Uterus (tissue), 2 donors: ENCODE results near the gene DNAI1.

Source experiments
- CTCF ChIP-seq, 4 experiments: fragments of 200-600 bp in 2 of 4; fragments of 450-650 bp in 2 of 4; sonication (generic) in 2 of 4; IDR thresholded peaks; one replicate each; pipeline ENCODE4 v1.5.1; 2016 to 2019; ENCODE audit warnings: antibody characterized with exemption in 4 of 4, mild to moderate bottlenecking in 2 of 4, moderate library complexity in 1 of 4
- POLR2A ChIP-seq, 2 donors: fragments of 450-650 bp; IDR thresholded peaks; one replicate each; pipeline ENCODE4 v1.6.1; 2016; ENCODE audit warnings: antibody characterized with exemption in 2 of 2, mild to moderate bottlenecking in 1 of 2, moderate library complexity in 1 of 2

- TF ChIP-seq CTCF (IDR thresholded peaks at IDR 0.05) (no peak), POLR2A (IDR thresholded peaks at IDR 0.05) (no peak)
Measured at GRCh38 chr9:34508463-34508862, 49.9 kb downstream of the DNAI1 start.
